ENCODE measurements around the gene KLF12.

DNA sequence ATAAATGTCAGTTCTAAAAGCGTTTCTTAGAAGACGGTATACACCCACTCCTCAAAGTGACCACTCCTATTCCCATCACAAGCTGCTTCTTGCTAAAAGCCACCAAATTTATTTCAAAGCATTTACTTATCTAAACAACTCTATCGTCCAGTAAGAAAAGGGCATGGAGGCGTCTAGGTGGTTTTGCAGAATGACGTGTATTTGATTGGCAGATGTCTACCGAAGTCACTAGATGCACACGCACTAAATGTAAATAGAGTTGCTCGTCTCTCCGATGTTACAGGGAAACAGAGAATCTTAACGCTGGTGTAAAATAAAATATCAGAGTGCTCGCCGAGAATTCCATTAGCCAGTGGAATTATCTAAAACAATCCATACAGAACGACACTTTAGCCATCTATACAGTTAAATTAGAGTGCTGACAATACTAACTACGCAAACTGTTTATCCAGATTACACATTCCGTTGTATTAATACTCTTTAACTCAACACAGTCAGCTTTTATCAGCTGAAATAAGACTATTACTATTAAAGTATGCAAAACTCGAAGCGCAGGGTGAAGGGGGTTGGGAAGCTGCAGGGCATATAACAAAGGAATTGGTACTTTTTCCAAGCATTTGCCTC is 1.9 kb downstream of the KLF12 start:
- no peak for TF ChIP-seq POLR2A (IDR thresholded peaks at IDR 0.05)
- TF ChIP-seq, protein P1, sequence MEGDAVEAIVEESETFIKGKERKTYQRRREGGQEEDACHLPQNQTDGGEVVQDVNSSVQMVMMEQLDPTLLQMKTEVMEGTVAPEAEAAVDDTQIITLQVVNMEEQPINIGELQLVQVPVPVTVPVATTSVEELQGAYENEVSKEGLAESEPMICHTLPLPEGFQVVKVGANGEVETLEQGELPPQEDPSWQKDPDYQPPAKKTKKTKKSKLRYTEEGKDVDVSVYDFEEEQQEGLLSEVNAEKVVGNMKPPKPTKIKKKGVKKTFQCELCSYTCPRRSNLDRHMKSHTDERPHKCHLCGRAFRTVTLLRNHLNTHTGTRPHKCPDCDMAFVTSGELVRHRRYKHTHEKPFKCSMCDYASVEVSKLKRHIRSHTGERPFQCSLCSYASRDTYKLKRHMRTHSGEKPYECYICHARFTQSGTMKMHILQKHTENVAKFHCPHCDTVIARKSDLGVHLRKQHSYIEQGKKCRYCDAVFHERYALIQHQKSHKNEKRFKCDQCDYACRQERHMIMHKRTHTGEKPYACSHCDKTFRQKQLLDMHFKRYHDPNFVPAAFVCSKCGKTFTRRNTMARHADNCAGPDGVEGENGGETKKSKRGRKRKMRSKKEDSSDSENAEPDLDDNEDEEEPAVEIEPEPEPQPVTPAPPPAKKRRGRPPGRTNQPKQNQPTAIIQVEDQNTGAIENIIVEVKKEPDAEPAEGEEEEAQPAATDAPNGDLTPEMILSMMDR (IDR thresholded peaks at IDR 0.05): no peak
